ENCODE results near the gene TBCD.
"Not testable (repeated sequence)": the region's sequence is repeated elsewhere in the genome, so short reads cannot be mapped to it uniquely, and the experiment has no call there.

The TBCD gene

GRCh38 chr17:82765371-82765770, 13.5 kb downstream of the TBCD start:
- DNase-seq (ENCODE audit: low read depth in 1 of 2, low spot score in 1 of 2), result no peak

DNA sequence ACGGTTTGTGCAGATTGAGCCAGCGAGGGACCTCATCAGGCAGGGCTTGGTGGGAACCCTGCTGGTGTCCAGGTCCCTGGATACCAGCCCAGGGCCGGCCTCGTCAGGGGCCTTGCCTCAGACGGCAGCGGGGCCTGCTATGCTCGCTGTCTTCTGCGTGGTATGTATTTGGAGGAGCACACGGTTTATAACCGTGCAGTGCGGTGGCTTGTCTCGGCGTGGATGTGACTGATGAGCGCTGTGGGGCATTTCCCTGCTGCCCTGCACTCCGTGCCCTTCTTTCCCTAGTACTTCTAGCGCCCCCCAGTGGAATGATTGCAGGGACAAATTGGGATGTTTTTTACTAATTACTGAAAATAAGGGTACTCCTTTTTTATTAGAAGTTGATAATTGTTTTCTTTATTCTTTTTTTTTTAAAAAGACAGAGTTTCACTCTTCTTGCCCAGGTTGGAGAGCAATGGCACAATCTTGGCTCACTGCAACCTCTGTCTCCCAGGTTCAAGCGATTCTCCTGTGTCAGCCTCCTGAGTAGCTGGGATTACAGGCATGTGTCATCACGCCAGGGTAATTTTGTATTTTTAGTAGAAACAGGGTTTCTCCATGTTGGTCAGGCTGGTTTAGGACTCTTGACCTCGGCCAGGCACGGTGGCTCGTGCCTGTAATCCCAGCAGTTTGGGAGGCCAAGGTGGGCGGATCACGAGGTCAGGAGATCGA, 15.3 kb downstream of the TBCD start:
- DNase-seq (ENCODE audit: low read depth in 1 of 2, low spot score in 1 of 2), result peak in 1 of 2 donors; percentile 36

DNA sequence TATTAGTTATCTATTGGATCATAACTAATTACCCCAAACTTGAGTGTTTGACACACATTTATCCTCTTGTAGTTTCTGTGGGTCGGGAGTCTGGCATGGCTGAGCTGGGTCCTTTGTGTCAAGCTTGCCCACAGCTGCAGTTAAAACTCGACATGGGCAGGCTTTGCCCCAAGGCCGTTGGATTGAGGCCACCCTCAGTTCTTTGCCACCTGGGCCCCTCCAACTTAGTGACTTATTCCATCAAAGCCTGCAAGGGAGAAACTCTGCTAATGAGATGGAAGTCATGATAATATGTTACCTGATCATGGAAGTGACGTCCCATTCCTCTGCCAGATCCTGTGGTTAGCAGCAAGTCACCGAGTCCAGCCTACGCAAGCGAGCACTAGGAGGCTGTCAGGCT, 17.2 kb downstream of the TBCD start:
- no peak for DNase-seq (ENCODE audit: low read depth in 1 of 2, low spot score in 1 of 2)

DNA sequence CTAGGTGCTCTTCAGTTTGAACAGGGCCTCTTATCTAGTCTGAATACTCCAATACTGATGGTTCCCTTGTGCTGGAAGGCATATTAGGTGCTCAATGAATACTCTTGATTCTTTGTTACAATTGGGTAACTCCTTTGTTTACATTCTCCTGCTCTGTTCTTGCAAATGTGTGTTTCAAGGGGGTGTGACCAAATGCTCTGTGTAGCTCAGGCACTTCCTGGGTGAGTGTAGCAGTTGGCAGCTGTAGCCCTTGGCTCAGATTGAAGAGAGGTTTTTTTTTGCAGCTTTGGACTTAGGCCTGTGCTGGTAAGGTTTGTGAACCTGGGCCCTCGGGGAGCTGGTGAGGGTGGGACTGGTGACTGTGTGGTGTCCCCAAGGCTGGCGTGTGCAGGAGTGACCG, 20.2 kb downstream of the TBCD start:
- DNase-seq (ENCODE audit: low read depth in 1 of 2, low spot score in 1 of 2), result no peak

GRCh38 chr17:82774456-82774855, 22.6 kb downstream of the TBCD start:
- not testable (repeated sequence) for DNase-seq (ENCODE audit: low read depth in 1 of 2, low spot score in 1 of 2)

- DNase-seq (ENCODE audit: low read depth in 1 of 2, low spot score in 1 of 2), result no peak
Observed at GRCh38 chr17:82775001-82775823, 23.3 kb downstream of the TBCD start.

DNA sequence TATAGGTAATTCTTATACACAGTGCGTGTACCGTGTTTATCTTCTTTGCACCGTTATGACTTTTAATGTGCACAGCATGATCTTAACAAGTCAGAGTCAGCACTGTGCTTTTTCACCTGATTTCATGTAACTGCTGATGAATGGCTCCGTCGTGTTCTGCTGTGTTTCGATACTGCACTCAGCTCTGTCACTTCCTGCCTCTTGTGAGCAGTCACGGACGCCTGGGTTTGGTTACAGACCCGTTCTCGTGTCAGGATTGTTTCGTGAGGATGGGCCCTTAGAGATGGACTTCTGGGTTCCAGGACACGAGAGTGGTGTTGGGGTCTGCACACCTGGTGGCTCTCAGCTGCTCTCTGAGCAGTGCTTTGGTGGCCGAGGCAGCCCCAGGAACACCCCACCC, 24.6 kb downstream of the TBCD start:
- no peak for DNase-seq (ENCODE audit: low read depth in 1 of 2, low spot score in 1 of 2)

- not testable (repeated sequence) for DNase-seq (ENCODE audit: low read depth in 1 of 2, low spot score in 1 of 2)
Observed at GRCh38 chr17:82777778-82778375, 26.0 kb downstream of the TBCD start.

DNA sequence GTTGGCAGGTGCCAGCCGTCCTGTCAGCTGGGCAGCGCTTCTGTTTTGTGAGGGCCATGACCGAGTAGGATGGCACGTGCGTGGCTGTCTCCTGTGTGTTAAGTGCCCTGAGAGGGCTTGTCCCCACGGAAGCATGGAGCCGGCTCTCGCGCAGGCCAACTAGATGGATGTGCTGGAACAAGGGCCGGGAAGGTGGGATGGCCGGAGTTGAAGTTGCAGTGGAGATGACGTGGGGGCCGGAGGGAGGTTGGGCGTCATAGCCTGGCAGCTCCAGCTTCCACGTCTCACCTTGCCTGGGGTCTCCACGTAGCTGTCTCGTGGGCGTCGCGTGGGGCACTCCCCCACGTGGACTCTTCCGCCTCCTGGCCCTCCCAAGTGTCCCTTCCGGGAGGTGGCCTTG, 27.7 kb downstream of the TBCD start:
- DNase-seq (ENCODE audit: low read depth in 1 of 2, low spot score in 1 of 2), result no peak

DNA sequence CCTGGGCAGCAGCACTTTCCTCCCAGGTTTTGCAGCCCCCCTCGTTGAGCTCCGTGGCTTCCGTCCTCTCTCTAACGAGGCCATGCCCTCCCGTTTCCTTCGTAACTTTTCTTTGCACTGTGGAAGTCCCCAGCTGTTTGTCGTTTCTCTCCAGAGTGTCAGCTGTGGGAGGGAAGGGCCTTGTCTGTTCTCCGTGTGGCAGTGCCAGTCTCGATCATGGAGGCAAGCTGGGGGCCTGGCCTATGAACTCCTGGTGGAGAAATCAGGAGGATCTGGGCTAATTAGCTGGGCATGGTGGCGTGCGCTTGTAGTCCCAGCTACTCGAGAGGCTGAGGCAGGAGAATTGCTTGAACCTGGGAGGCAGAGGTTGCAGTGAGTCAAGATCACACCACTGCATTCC, 28.3 kb downstream of the TBCD start:
- no peak for DNase-seq (ENCODE audit: low read depth in 1 of 2, low spot score in 1 of 2)

DNA sequence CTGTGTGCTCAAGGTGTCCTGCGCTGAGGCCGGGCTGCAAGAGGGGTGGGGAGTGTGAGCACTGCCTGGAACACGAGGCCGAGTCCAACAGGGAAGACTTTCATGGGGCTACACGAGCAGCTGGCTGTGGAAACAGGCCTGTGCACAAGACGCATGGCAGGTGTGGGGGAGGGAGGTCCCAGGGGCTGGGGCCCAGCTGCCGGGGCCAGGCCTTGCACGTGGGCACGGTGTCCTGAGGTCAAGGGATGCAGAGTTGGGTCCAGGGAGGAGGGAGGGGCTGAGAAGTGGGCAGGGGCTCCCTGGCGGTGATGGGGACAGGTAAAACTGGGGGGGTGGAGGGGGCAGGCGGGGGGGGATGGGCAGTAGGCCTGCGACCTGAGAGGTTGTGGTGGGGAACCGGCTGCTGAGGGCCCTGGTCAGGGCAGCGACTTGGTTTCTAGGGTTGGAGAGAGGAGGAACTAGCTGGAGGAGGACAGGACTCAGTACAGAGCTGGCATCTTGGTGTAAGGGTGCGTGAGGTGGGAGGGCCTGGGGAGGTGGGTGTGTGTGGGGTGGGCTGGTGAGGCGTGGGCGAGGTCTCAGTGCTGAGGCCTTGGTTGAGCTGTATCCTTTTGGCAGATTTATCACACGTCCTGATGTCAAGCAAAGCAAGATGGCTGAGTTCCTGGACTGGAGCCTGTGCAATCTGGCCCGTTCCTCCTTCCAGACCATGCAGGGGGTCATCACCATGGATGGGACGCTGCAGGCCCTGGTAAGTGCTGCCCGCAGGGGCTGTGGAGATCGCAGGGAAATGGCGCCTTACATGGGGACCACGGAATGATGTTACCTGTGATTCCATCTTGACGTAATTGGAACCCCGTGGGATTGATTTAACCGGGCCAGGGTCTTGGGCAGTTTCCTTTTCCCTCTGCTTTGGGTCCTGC, 29.4 kb downstream of the TBCD start:
- DNase-seq (ENCODE audit: low read depth in 1 of 2, low spot score in 1 of 2), result no peak

GRCh38 chr17:82781894-82782274, 30.0 kb downstream of the TBCD start:
- DNase-seq (ENCODE audit: low read depth in 1 of 2, low spot score in 1 of 2), result peak; percentile 70 to 72

- no peak for DNase-seq (ENCODE audit: low read depth in 1 of 2, low spot score in 1 of 2)
Observed at GRCh38 chr17:82782657-82783207, 30.9 kb downstream of the TBCD start.

GRCh38 chr17:82783498-82783897, 31.6 kb downstream of the TBCD start:
- no peak for DNase-seq (ENCODE audit: low read depth in 1 of 2, low spot score in 1 of 2)

DNA sequence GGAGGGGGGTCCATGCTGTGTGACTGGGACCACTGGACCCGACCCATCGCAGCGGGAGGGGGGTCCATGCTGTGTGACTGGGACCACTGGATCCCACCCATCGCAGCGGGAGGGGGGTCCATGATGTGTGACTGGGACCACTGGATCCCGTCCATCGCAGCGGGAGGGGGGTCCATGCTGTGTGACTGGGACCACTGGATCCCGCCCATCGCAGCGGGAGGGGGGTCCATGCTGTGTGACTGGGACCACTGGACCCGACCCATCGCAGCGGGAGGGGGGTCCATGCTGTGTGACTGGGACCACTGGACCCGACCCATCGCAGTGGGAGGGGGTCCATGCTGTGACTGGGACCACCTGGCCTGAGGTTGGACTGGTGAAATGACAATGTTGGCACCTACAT, 33.7 kb downstream of the TBCD start:
- not testable (repeated sequence) for DNase-seq (ENCODE audit: low read depth in 1 of 2, low spot score in 1 of 2)

GRCh38 chr17:82786427-82786826, 34.6 kb downstream of the TBCD start:
- DNase-seq (ENCODE audit: low read depth in 1 of 2, low spot score in 1 of 2), result no peak

- DNase-seq (ENCODE audit: low read depth in 1 of 2, low spot score in 1 of 2), result no peak
Observed at GRCh38 chr17:82787081-82787848, 35.4 kb downstream of the TBCD start.

- DNase-seq (ENCODE audit: low read depth in 1 of 2, low spot score in 1 of 2), result no peak
Observed at GRCh38 chr17:82788206-82789001, 36.5 kb downstream of the TBCD start.

- no peak for DNase-seq (ENCODE audit: low read depth in 1 of 2, low spot score in 1 of 2)
Observed at GRCh38 chr17:82789051-82789592, 37.3 kb downstream of the TBCD start.
